ENCODE measurements around the gene PRM3. TPM values are rescaled to one million over a fixed set of nuclear protein-coding genes. Genes with fewer than 3 reads are reported as not detected.

Gene PRM3
- total RNA-seq, 2 experiments from 2014 or later: not detected

DNA sequence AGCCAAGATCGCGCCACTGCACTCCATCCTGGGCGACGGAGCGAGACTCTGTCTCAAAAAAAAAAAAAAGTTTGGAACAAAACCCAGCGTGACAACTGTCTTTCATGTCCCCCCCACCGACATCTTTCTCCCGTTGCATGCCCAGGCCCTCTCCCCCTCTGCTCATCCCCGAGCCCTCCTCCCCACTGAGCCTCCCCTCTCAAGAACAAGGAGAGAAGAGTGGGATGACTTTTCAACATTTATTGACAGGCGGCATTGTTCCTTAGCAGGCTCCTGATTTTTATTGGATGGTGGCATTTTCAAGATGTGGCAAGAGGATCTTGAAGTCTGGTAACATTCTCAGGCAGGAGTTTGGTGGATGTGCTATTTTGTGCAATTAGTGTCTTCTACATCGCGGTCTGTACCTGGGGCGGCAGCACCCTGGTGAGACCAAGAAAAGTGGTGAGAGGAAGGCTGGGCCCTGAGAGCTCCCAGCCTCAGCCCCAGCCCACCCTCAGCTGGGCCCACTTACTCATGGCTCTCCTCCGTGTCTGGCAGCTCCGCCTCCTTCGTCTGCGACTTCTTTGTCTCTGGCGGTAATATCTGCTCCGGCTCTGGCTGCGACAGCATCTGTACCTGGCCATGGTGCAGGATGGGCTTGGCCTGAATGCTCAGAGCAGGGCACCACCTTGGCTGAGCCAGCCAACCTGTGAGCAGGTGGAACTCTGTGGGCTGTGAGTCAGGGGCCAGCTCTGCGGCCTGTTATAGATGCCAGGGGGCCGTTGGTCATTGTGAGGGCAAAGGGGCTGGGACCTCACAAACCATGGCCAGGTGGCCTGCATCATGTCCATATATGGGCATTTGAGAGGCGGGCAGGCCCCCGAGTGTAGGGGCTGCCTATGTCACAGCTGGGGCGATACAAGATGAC, 7.4 kb upstream of the PRM3 start, which contains the start of gene PRM1:
Gene PRM1, minus strand, starts transcription at position 715 of the 907 bp plus-strand sequence. Its CDS starts 92 bp downstream, at position 623.
- no peaks in the 10 kb centered on the region for H3K79me2 ChIP-seq (ENCODE audit: insufficient read depth, low read depth, low read length)
- TF ChIP-seq, protein P1, sequence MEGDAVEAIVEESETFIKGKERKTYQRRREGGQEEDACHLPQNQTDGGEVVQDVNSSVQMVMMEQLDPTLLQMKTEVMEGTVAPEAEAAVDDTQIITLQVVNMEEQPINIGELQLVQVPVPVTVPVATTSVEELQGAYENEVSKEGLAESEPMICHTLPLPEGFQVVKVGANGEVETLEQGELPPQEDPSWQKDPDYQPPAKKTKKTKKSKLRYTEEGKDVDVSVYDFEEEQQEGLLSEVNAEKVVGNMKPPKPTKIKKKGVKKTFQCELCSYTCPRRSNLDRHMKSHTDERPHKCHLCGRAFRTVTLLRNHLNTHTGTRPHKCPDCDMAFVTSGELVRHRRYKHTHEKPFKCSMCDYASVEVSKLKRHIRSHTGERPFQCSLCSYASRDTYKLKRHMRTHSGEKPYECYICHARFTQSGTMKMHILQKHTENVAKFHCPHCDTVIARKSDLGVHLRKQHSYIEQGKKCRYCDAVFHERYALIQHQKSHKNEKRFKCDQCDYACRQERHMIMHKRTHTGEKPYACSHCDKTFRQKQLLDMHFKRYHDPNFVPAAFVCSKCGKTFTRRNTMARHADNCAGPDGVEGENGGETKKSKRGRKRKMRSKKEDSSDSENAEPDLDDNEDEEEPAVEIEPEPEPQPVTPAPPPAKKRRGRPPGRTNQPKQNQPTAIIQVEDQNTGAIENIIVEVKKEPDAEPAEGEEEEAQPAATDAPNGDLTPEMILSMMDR (conservative IDR thresholded peaks at IDR 0.05; ENCODE audit: low read length): no peak
- no peak for TF ChIP-seq EZH2phosphoT487 (IDR thresholded peaks at IDR 0.05; ENCODE audit: borderline replicate concordance, low read depth, low read length)
- BruUV-seq (replicated peaks): no TSS peak
- H3K4me3 ChIP-seq (ENCODE audit: low read depth, low read length, poor library complexity, severe bottlenecking): no peak within 1 kb of the TSS
- ChIA-PET POLR2A (no interaction called here), CTCF (ENCODE audit: unreplicated experiment) (no interaction called here)
- no peaks in the 10 kb centered on the region for H3K36me3 ChIP-seq (ENCODE audit: insufficient read depth, low read length)
- intact Hi-C loops (cut with micrococcal nuclease; ENCODE audit: unreplicated experiment): no loop called here
- no peaks in the 10 kb centered on the region for H3K9me3 ChIP-seq (ENCODE audit: low read length)
- H4K20me1 ChIP-seq (ENCODE audit: insufficient read depth, low read length): no peaks in the 10 kb centered on the region
- H2AFZ ChIP-seq (ENCODE audit: low read length): no peak within 1 kb of the TSS
- no peaks in the 10 kb centered on the region for H3K9me2 ChIP-seq (ENCODE audit: insufficient read depth, low read length)
- H3K4me1 ChIP-seq (ENCODE audit: insufficient read depth, low read length, poor library complexity, severe bottlenecking): peaks cover 12% of the 10 kb centered on the region
- H3K27ac ChIP-seq (ENCODE audit: low read depth, low read length, poor library complexity, severe bottlenecking): no peak within 1 kb of the TSS
- no peak within 1 kb of the TSS for H3K4me2 ChIP-seq (ENCODE audit: low read length)
- DNase-seq (ENCODE audit: low spot score): no peak

DNA sequence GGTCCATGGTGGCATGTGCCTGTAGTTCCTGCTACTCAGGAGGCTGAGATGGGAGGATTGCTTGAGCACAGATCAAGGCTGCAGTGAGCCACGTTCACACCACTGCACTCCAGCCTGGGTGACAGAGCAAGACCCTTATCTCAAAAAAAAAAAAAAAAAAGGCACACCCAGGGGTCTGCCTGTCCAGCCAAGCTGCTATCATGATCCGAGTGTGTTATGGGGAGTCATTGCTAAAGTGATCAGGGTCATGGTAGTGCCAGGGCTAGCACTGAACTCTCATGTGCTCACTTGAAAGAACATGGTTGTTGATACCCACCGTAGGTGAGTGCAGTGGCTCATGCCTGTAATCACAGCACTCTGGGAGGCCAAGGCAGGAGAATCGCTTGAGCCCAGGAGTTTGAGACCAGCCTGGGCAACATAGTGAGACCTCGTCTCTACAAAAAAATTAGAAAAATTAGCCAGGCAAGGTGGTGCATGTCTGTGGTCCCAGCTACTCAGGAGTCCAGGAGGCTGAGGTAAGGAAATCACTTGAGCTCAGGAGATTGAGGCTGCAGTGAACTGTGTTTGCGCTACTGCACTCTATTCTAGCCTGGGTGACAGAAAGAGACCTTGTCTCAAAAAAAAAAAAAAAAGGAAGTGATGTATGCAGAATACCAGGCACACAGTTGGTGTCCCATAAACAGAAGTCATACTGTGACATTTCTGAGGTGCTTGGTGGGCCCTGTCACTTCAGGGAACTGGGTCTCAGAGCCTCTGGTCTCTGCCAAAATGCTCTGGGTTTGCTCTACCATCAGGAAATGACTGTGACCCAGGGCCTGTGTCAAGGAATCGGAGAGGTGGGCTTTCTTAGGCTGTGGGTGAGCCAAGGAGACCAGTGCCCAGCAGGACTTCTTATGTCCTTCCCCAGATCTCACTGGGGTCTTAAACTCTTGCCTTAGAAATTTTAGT, 5.5 kb upstream of the PRM3 start:
- intact Hi-C loops (cut with micrococcal nuclease; ENCODE audit: unreplicated experiment): no loop called here

More for the DNA sequence above, 5.5 kb upstream of the PRM3 start:
- TF ChIP-seq, protein P1 (conservative IDR thresholded peaks at IDR 0.05; ENCODE audit: low read length): no peak
- no peak for TF ChIP-seq EZH2phosphoT487 (IDR thresholded peaks at IDR 0.05; ENCODE audit: borderline replicate concordance, low read depth, low read length)
- Histone ChIP-seq H3K79me2 (ENCODE audit: insufficient read depth, low read depth, low read length) (no peaks in the 10 kb centered on the region), H4K20me1 (ENCODE audit: insufficient read depth, low read length) (no peaks in the 10 kb centered on the region), H3K27ac (ENCODE audit: low read depth, low read length, poor library complexity, severe bottlenecking) (no peak overlapping the region), H3K9me3 (ENCODE audit: low read length) (no peaks in the 10 kb centered on the region), H3K9me2 (ENCODE audit: insufficient read depth, low read length) (no peaks in the 10 kb centered on the region), H3K4me3 (ENCODE audit: low read depth, low read length, poor library complexity, severe bottlenecking) (no peak overlapping the region), H2AFZ (ENCODE audit: low read length) (peak overlapping the region; percentile 34; the same call in 1 of the 2 replicates), H3K4me1 (ENCODE audit: insufficient read depth, low read length, poor library complexity, severe bottlenecking) (peaks cover 12% of the 10 kb centered on the region), H3K36me3 (ENCODE audit: insufficient read depth, low read length) (no peaks in the 10 kb centered on the region), H3K4me2 (ENCODE audit: low read length) (peak overlapping the region; percentile 7; the same call in 1 of the 2 replicates)
- no peak for DNase-seq (ENCODE audit: low spot score)
- BruUV-seq (replicated peaks): no TSS peak
- ChIA-PET POLR2A (interaction anchor here (0.6 to 0.7 kb wide), 2 partner anchors 12 to 13 kb away, joined by 3 read pairs; no protein-coding TSS in a partner anchor), CTCF (ENCODE audit: unreplicated experiment) (no interaction called here)
